ENCODE results near the gene IL17C. TPM values are rescaled to one million over a fixed set of nuclear protein-coding genes. Genes with fewer than 3 reads are reported as not detected.
"Not testable (repeated sequence)": the region's sequence is repeated elsewhere in the genome, so short reads cannot be mapped to it uniquely, and the experiment has no call there.

The IL17C gene
- total RNA-seq, 1 donor from 2014 or later, result not detected

DNA sequence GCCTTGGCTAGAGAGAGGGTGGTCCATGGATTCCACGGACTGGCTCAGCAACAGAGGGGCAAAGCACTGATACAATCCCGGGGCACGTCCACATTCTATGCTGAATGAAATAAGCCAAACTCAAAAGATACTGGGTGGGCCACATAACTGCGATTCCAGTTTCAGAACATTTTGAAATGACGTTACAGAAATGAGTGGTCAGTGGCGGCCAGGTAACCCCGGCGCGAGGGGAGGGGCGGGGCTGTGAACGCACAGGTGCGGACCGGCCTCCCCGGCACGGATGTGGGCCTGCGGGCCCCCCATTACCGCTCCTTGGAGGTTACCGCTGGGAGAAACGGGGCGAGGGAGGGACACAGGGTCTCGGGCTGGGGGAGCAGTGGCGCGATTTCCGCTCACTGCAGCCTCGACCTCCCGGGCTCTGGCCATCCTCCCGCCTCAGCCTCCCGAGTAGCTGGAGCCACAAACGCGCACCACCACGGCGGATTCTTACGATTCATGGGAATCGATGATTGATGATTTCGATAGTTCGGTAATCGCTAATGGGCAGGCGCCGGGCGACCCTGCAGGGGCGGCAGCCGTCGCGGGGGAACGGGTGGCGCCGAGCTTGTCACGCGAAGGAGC is 24.0 kb downstream of the IL17C start:
- ATAC-seq, result no peak

DNA sequence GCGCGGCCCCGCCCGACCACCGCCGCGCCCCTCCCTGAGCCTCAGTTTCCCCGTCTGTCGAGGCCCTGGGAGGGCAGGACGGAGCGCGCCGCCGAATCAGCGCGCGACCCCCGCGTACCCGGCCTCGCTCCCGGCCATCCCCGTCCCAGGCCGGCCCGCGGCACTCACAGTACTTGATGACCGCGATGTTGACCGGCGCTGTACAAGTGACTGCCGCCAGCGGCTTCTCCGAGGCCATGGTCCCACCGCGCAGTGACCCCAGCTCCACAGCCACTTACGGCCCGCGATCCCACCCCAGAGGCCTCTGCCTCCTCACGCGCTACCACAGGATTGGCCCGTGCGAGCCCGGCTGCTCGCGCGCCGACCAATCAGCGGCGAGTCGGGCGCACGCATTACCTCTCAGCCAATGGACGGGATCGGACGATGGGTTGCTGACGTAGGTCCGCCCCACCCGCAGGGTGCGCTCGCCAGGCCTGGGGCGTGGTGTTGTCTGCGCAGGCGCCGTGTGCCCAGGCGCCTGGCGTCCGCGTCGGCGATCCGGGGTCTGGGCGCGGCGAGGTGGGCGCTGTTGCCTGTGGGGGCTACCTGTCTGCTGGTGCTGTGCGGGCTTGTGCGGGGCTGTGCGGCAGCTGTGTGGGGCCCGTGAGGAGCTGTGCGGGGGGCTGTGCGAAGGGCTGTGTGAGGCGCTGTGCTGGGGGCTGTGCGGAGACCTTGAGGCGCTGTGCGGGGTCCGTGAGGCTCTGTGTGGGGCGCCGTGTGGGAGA is 24.7 kb downstream of the IL17C start, which contains the start of gene MVD:
Gene MVD (minus strand): TSS at position 249 of the 764 bp plus-strand sequence. CDS start 11 bp downstream, at position 238.
- ATAC-seq, result peak; percentile 99

DNA sequence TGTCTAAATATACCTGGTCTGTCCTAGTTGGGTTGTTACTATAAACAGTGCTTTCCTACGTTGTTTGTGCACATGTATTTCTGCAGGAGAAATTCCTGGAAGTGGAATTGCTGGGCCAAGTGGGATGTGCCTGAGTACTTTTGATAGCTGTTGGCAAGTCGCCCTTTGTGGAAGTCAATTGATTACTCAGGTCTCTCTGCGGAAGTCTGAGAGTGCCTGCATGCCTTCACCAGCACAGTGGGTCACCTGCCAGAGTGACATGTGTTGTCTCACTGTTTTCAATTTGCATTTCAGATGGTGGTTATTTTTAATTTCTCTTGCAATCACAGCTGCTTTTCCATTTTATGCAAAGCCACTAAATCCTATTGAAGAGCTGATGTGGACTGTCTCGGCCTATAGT is 26.8 kb downstream of the IL17C start:
- ATAC-seq, result no peak

- ATAC-seq, result no peak
Measured at GRCh38 chr16:88665570-88665969, 27.2 kb downstream of the IL17C start.

- no peak for ATAC-seq
Measured at GRCh38 chr16:88667461-88667860, 29.1 kb downstream of the IL17C start.

DNA sequence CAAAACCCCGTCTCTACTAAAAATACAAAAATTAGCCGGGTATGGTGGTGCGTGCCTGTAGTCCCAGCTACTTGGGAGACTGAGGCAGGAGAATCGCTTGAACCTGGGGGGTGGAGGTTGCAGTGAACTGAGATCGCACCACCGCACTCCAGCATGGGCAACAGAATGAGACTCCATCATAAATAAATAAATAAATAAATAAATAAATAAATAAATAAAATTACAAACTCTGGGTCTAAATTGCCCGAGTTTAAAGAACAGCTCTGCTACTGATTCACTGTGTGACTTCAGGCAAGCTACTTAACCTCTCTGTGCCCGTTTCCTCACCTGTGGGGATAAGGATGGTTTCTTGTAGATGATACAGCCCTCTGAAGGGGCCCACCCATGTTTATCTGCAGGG is 31.1 kb downstream of the IL17C start:
- ATAC-seq, result not testable (repeated sequence)

- ATAC-seq, result no peak
Measured at GRCh38 chr16:88669980-88670379, 31.6 kb downstream of the IL17C start.

- ATAC-seq, result peak; percentile 9
Measured at GRCh38 chr16:88671806-88672205, 33.4 kb downstream of the IL17C start.

GRCh38 chr16:88672776-88673175 is 34.4 kb downstream of the IL17C start:
- no peak for ATAC-seq

GRCh38 chr16:88673716-88674379 is 35.5 kb downstream of the IL17C start:
- no peak for ATAC-seq

DNA sequence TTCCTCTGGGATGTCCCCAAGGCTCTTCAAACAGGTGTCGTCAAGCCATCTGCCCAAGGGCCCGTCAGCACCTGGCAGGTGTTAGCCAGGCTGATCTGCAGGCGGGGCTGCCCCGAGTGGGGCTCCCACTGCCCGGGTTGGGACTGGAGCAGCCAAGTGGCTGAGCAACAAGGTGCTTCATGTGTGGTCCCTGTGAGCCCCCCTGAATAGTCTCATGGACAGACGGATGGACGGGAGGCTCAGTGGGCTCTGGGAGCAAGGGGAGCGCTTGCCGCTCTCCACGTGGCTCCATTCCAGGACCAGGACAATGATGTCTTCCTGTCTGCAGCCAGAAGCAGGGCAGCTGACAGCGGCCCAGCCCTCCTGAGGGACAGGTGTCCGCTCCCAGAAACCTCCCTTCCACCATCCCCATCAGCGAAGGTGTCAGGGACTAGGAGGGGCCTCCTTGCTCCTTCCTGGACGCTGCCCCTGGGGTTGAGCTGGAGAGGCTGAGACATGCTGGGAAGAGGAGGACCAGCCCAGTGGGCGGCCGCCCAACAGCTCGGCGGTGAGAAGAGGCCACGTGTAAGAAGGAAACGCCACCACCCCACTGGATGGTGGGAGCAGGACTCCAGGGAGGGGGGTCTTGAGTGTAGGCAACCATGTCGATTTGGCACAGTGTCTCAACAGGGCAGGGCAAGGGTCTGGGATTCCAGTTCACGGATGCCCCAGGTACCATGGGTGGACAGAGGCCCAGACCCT is 38.3 kb downstream of the IL17C start:
- no peak for ATAC-seq

DNA sequence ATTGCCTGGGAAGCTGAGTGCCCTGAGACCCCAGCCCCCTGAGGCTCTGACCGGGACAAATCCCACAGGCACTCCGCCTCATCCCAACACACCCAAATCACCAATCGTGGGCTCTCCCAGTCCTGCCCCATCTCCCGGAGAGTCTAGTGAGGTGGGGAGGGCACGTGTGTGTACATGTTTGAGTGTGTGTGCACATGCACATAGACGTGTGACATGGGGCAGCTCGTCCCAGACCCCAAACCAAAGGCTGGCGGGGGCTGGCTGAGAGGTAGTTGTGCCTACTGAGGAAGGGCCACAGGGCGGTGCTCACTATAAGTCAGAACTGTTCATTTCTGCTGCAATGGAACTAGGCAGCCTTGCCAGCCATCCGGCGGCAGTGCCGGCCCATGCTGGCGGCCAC is 39.3 kb downstream of the IL17C start:
- no peak for ATAC-seq

- no peak for ATAC-seq
Measured at GRCh38 chr16:88678224-88678979, 40.0 kb downstream of the IL17C start.

- no peak for ATAC-seq
Measured at GRCh38 chr16:88680554-88681083, 42.2 kb downstream of the IL17C start.

DNA sequence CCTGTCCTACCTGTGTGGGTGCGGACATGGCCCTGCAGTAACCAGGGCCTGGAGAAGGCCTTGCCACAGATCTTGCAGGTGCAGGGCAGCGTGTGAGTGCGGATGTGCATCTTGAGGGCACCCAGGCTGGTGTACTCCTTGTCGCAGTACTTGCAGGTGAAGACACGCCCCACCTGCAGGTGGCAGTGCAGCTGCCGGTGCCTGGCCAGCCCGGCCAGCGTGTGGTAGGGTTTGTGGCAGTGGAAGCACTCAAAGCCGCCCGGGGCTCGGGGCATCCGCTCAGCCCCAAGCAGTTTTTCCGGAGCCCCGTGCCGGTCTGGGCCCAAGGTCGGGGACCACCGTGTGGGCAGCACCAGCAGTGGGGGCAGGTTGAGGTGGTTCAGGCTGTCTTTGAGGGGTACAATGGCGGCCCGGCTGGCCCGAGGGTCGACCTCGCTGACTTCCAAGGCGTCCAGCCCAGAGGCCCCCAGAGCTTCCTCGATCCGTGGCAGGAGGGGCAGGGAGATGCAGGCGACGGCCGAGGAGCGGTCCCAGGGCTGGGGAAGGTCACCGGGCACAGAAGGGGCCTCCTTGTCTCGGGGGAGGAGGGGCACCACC is 42.8 kb downstream of the IL17C start:
- ATAC-seq, result peak; percentile 60

DNA sequence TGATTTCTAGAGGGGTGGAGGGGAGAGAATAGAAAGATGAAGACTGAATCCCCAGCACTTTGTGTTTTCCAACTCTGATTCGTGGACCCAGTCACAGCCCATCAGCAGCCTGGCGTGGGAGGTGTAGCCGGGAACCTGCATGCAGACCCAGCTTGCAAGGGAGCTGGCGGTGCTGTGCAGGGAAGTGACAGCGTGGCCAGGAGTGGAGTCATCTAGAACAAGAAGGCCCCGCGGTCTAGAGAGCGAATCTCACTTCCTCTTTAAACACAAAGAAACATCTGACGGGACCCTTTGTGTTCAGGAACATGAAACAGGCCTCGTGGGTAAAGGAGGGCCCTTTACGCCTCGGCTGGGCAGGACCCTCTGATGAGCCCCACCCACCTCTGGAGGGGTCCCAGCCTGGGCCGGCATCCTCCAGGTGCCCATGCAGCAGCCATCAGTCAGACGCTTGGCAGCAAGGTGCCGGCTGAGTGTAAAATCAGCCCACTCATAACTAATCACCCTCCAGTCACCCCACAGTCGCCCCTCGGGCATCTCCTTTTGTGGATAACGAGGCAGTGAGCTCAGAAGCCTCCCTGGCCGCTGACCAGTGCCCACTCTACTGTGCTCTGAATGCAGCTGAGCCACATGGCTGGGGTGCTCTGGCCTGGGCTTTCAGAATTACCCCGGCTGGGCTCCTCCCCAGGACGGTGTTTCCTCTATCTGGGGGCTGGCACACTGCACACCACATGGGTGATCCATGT is 43.5 kb downstream of the IL17C start:
- peak; percentile 19 for ATAC-seq

GRCh38 chr16:88684569-88685155 is 46.3 kb downstream of the IL17C start:
- no peak for ATAC-seq

- ATAC-seq, result peak; percentile 13
Measured at GRCh38 chr16:88685156-88686061, 47.0 kb downstream of the IL17C start.

GRCh38 chr16:88686062-88686438 is 47.7 kb downstream of the IL17C start:
- peak; percentile 36 for ATAC-seq
